Measurements from ENCODE around the gene SLC35A5. TPM values are rescaled to one million over a fixed set of nuclear protein-coding genes. Genes with fewer than 3 reads are reported as not detected.
A peak's percentile ranks its signal among the peaks of the same experiment; 100 is the strongest.
"Not testable (repeated sequence)": the region's sequence is repeated elsewhere in the genome, so short reads cannot be mapped to it uniquely, and the experiment has no call there.

Gene SLC35A5
- polyA plus RNA-seq, 1 experiment = 53.6 TPM

DNA sequence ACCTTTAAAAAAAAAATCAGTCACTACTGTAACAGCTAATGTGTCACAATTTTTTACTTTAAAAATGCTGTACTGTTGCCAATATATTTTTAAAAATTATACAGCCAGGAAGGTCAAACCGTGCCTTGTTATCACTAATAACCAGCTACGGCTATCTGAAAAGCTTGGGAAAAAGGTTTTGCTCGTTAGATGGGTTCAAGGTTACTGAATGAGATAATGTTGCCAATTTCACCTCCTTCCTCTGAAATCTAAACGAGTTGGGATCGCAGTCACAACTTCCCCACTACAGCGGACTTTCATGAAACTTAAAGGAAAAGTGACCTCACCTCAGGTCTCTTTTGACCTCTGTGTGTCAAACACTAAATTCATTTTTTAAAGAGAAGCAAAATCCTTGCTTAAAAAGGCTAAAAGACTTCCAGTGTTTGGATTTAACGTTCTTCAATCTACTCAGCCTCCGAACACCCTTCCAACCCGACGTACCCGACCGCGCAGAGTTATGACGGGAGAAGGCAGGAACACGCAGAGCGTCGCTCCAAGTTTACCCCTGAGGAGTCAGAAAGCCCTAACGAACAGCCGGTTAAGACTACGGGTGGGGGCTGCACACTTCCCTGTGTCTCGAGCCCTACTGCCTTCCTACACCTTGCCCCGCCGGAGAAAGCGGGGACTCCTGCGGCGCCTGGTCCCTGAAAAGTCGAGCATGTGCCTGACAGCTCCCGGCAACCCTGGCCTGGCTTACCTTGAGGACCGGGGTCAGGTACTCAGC lies 943 bp upstream of the SLC35A5 start:
- H3K27ac ChIP-seq (ENCODE audit: low read depth, low read length) = peak overlapping the region; percentile 99
- H3K9me3 ChIP-seq (ENCODE audit: control insufficient read depth, insufficient read depth, low read length) = no peaks in the 10 kb centered on the region; the same call in 1 of the 2 replicates
- CTCF ChIA-PET = interaction anchor here (0.6 to 1.3 kb wide), 5 partner anchors 12 to 1277 kb away, joined by 3 to 5 read pairs (median 3); no protein-coding TSS in a partner anchor
- peak; percentile 61 for DNase-seq (ENCODE audit: low read depth, low spot score)
- TF ChIP-seq, protein P1, sequence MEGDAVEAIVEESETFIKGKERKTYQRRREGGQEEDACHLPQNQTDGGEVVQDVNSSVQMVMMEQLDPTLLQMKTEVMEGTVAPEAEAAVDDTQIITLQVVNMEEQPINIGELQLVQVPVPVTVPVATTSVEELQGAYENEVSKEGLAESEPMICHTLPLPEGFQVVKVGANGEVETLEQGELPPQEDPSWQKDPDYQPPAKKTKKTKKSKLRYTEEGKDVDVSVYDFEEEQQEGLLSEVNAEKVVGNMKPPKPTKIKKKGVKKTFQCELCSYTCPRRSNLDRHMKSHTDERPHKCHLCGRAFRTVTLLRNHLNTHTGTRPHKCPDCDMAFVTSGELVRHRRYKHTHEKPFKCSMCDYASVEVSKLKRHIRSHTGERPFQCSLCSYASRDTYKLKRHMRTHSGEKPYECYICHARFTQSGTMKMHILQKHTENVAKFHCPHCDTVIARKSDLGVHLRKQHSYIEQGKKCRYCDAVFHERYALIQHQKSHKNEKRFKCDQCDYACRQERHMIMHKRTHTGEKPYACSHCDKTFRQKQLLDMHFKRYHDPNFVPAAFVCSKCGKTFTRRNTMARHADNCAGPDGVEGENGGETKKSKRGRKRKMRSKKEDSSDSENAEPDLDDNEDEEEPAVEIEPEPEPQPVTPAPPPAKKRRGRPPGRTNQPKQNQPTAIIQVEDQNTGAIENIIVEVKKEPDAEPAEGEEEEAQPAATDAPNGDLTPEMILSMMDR (IDR thresholded peaks at IDR 0.05; ENCODE audit: low read depth, low read length) = no peak
- POLR2A ChIA-PET = interaction anchor here (0.6 to 0.9 kb wide), 2 partner anchors 81 to 453 kb away, joined by 3 to 4 read pairs; no protein-coding TSS in a partner anchor
- H3K4me3 ChIP-seq (ENCODE audit: low read depth, low read length) = peak overlapping the region; percentile 95
- no peaks in the 10 kb centered on the region for H3K27me3 ChIP-seq (ENCODE audit: control insufficient read depth, insufficient read depth, low read length)

- Histone ChIP-seq H3K9me3 (ENCODE audit: control insufficient read depth, insufficient read depth, low read length) (no peaks in the 10 kb centered on the region; the same call in 1 of the 2 replicates), H3K4me3 (ENCODE audit: low read depth, low read length) (peak overlapping the region; percentile 95), H3K27ac (ENCODE audit: low read depth, low read length) (peak overlapping the region; percentile 99), H3K27me3 (ENCODE audit: control insufficient read depth, insufficient read depth, low read length) (no peaks in the 10 kb centered on the region)
- DNase-seq (ENCODE audit: low read depth, low spot score) = no peak
- ChIA-PET POLR2A (interaction anchor here (0.6 to 1.0 kb wide), 4 partner anchors 68 to 452 kb away, joined by 3 to 4 read pairs (median 4); no protein-coding TSS in a partner anchor), CTCF (interaction anchor here (0.6 to 1.3 kb wide), 4 partner anchors 30 to 1277 kb away, joined by 3 to 5 read pairs (median 3); no protein-coding TSS in a partner anchor)
- TF ChIP-seq, protein P1 (IDR thresholded peaks at IDR 0.05; ENCODE audit: low read depth, low read length) = no peak
Observed at GRCh38 chr3:112561484-112561733, 436 bp upstream of the SLC35A5 start.

- H3K9me3 ChIP-seq (ENCODE audit: control insufficient read depth, insufficient read depth, low read length); H3K27me3 ChIP-seq (ENCODE audit: control insufficient read depth, insufficient read depth, low read length); H3K27ac ChIP-seq (ENCODE audit: low read depth, low read length); POLR2A ChIA-PET; DNase-seq (ENCODE audit: low read depth, low spot score); CTCF ChIA-PET; H3K4me3 ChIP-seq (ENCODE audit: low read depth, low read length): not testable (repeated sequence)
Observed at GRCh38 chr3:112564247-112564939, 2.5 kb downstream of the SLC35A5 start.

DNA sequence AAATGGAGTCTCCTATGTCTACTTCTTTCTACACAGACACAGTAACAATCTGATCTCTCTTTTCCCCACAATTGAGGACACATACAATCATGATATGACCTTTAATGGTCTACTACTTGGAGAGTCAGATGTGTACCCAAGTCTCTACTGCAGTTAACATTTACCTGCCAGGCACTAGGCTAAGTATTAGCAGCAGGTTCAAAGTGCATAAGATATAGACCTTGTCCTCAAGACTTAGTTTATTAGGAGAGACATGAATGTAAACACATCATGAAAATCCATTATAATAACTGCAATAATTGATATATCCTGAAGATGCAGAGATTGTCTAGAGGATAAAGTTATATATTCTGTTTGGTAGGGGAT lies 3.1 kb downstream of the SLC35A5 start:
- ChIA-PET CTCF (no interaction called here), POLR2A (no interaction called here)
- TF ChIP-seq, protein P1 (IDR thresholded peaks at IDR 0.05; ENCODE audit: low read depth, low read length) = no peak
- H3K27ac ChIP-seq (ENCODE audit: low read depth, low read length) = no peak overlapping the region
- H3K27me3 ChIP-seq (ENCODE audit: control insufficient read depth, insufficient read depth, low read length) = no peaks in the 10 kb centered on the region
- H3K4me3 ChIP-seq (ENCODE audit: low read depth, low read length) = no peak overlapping the region
- no peaks in the 10 kb centered on the region; the same call in 1 of the 2 replicates for H3K9me3 ChIP-seq (ENCODE audit: control insufficient read depth, insufficient read depth, low read length)
- DNase-seq (ENCODE audit: low read depth, low spot score) = no peak

DNA sequence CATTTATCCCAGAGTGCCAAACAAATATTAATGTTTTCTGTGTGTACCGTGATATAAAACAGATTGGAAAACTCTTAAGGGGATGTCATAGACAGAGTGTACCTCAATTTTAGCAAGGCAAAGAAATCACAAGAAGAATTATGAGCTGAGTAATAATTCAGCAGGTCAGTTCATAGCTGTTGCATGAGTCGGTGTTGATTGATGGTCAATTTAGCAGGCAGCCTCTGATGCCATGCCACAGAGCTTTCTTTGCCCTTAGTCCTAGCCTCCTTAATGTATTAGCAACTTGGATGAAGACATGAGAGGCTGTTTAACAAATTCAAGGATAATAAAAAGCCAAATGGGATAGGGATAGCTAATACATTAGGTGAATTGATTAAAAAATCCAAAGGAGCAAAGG lies 6.8 kb downstream of the SLC35A5 start:
- no peak overlapping the region for H3K27ac ChIP-seq (ENCODE audit: low read depth, low read length)
- ChIA-PET POLR2A (no interaction called here), CTCF (interaction anchor here (0.5 to 2.2 kb wide), 3 partner anchors 10 to 1270 kb away, joined by 3 to 20 read pairs (median 3); partner anchors contain the start of gene GRAMD1C)
- DNase-seq (ENCODE audit: low read depth, low spot score) = no peak
- no peaks in the 10 kb centered on the region for H3K9me3 ChIP-seq (ENCODE audit: control insufficient read depth, insufficient read depth, low read length)
- TF ChIP-seq, protein P1 (IDR thresholded peaks at IDR 0.05; ENCODE audit: low read depth, low read length) = no peak
- no peak overlapping the region for H3K4me3 ChIP-seq (ENCODE audit: low read depth, low read length)
- H3K27me3 ChIP-seq (ENCODE audit: control insufficient read depth, insufficient read depth, low read length) = no peaks in the 10 kb centered on the region
